Glutamatergic neuron (in vitro differentiated cells): ENCODE data around the gene OTOGL. TPM values are rescaled to one million over a fixed set of nuclear protein-coding genes. Genes with fewer than 3 reads are reported as not detected.

Source experiments
- DNase-seq: peaks from one replicate; pipeline ENCODE4 v3.0.0; 2022
- H3K27ac Mint-ChIP-seq: one replicate; pipeline ENCODE4 v1.8.0; 2020; ENCODE audit warnings: mild to moderate bottlenecking, mixed read lengths, inconsistent platforms; ENCODE audit not compliant: unreplicated experiment
- H3K27me3 Mint-ChIP-seq: one replicate; pipeline ENCODE4 v1.8.0; 2020; ENCODE audit warnings: mild to moderate bottlenecking, moderate library complexity, mixed read lengths, inconsistent platforms; ENCODE audit not compliant: unreplicated experiment
- H3K36me3 Mint-ChIP-seq: one replicate; pipeline ENCODE4 v1.8.0; 2020; ENCODE audit warnings: mild to moderate bottlenecking, mixed read lengths, inconsistent platforms; ENCODE audit not compliant: unreplicated experiment
- H3K4me1 Mint-ChIP-seq: one replicate; pipeline ENCODE4 v1.8.0; 2020; ENCODE audit warnings: mild to moderate bottlenecking, low read depth, mixed read lengths, inconsistent platforms; ENCODE audit not compliant: unreplicated experiment
- H3K4me3 Mint-ChIP-seq: one replicate; pipeline ENCODE4 v1.8.0; 2020; ENCODE audit warnings: mild to moderate bottlenecking, mixed read lengths, inconsistent platforms; ENCODE audit not compliant: unreplicated experiment
- H3K9me3 Mint-ChIP-seq: one replicate; pipeline ENCODE4 v1.8.0; 2020; ENCODE audit warnings: mild to moderate bottlenecking, moderate library complexity, mixed read lengths, inconsistent platforms; ENCODE audit not compliant: unreplicated experiment
- CTCF ChIP-seq: fragments of 200-600 bp; sonication (generic); IDR thresholded peaks from one replicate; pipeline ENCODE4 v1.5.0; 2021; ENCODE audit not compliant: partially characterized antibody, unreplicated experiment
- total RNA-seq: library from RNA; stranded (reverse); fragmentation: NEBNext Ultra II Directional; extraction: Animal tissue kit (Norgen Biotek cat#: 25700); gene quantifications from one replicate; pipeline ENCODE4 v1.2.1, GENCODE V29; 2021; ENCODE audit not compliant: unreplicated experiment

The OTOGL gene
- total RNA-seq, 1 donor from 2014 or later, result 0.83 TPM

- TF ChIP-seq CTCF, result no peak
- Mint-ChIP-seq H3K27ac (no peak overlapping the region), H3K4me3 (no peak overlapping the region), H3K27me3 (peaks cover 4% of the 10 kb centered on the region), H3K4me1 (no peaks in the 10 kb centered on the region), H3K9me3 (no peaks in the 10 kb centered on the region), H3K36me3 (no peaks in the 10 kb centered on the region)
- no peak for DNase-seq
Measured at GRCh38 chr12:80100591-80100990, 1.3 kb downstream of the OTOGL start.

GRCh38 chr12:80101126-80101525 lies 1.8 kb downstream of the OTOGL start:
- no peaks in the 10 kb centered on the region for H3K4me1 Mint-ChIP-seq
- no peak for TF ChIP-seq CTCF
- no peaks in the 10 kb centered on the region for H3K36me3 Mint-ChIP-seq
- DNase-seq, result no peak
- H3K27ac Mint-ChIP-seq, result no peak overlapping the region
- no peaks in the 10 kb centered on the region for H3K9me3 Mint-ChIP-seq
- no peak overlapping the region for H3K4me3 Mint-ChIP-seq
- peaks cover 4% of the 10 kb centered on the region for H3K27me3 Mint-ChIP-seq

GRCh38 chr12:80107221-80107620 lies 7.9 kb downstream of the OTOGL start:
- Mint-ChIP-seq H3K4me3 (no peak overlapping the region), H3K27ac (no peak overlapping the region), H3K36me3 (no peaks in the 10 kb centered on the region), H3K4me1 (no peaks in the 10 kb centered on the region), H3K27me3 (peaks cover 2% of the 10 kb centered on the region), H3K9me3 (no peaks in the 10 kb centered on the region)
- TF ChIP-seq CTCF, result no peak
- DNase-seq, result no peak

- Mint-ChIP-seq H3K36me3 (no peaks in the 10 kb centered on the region), H3K27ac (no peak overlapping the region), H3K27me3 (no peaks in the 10 kb centered on the region), H3K9me3 (no peaks in the 10 kb centered on the region), H3K4me3 (no peak overlapping the region), H3K4me1 (no peaks in the 10 kb centered on the region)
- no peak for TF ChIP-seq CTCF
- DNase-seq, result no peak
Measured at GRCh38 chr12:80116735-80117134, 17.4 kb downstream of the OTOGL start.

GRCh38 chr12:80118565-80119324 lies 19.4 kb downstream of the OTOGL start:
- no peak for TF ChIP-seq CTCF
- Mint-ChIP-seq H3K9me3 (no peaks in the 10 kb centered on the region), H3K27ac (no peak overlapping the region), H3K4me1 (no peaks in the 10 kb centered on the region), H3K4me3 (no peak overlapping the region), H3K27me3 (no peaks in the 10 kb centered on the region), H3K36me3 (no peaks in the 10 kb centered on the region)
- no peak for DNase-seq
